Tibial nerve (tissue), 4 donors: Measurements from ENCODE around the gene TMEM132E.

Experiments
- CTCF ChIP-seq, 5 experiments: fragments of 200-600 bp in 3 of 5; fragments of 450-650 bp in 2 of 5; sonication (generic) in 3 of 5; IDR thresholded peaks; one replicate each; pipeline ENCODE4 v1.5.1; 2016 to 2019; ENCODE audit warnings: antibody characterized with exemption in 5 of 5, mild to moderate bottlenecking in 3 of 5, moderate library complexity in 2 of 5
- EP300 ChIP-seq, 2 donors: sonication (generic); formaldehyde crosslinking; IDR thresholded peaks; one replicate each; pipeline ENCODE4 v1.6.1; 2017; ENCODE audit warnings: antibody characterized with exemption in 2 of 2, mild to moderate bottlenecking in 1 of 2
- POLR2A ChIP-seq, 2 donors: fragments of 450-650 bp; IDR thresholded peaks; one replicate each; pipeline ENCODE4 v1.6.1; 2017; ENCODE audit warnings: antibody characterized with exemption in 2 of 2, mild to moderate bottlenecking in 2 of 2, moderate library complexity in 2 of 2

- TF ChIP-seq POLR2A (IDR thresholded peaks at IDR 0.05), result no peak
- no peak for TF ChIP-seq CTCF (IDR thresholded peaks at IDR 0.05)
- TF ChIP-seq EP300 (IDR thresholded peaks at IDR 0.05), result no peak
Observed at GRCh38 chr17:34683390-34683789, 104.0 kb downstream of the TMEM132E start.
